Retinal pigment epithelial cell (primary cell): Measurements from ENCODE around the gene EFCAB11.

Source experiments
- DNase-seq: peaks from one replicate; pipeline ENCODE4 v3.0.0-alpha.2; 2010; ENCODE audit warnings: low read depth
- H3K4me3 ChIP-seq: 2 replicates; pipeline ENCODE4 v1.5.1; 2011; ENCODE audit warnings: mild to moderate bottlenecking, low read length, control low read depth, moderate library complexity
- CTCF ChIP-seq: conservative IDR thresholded peaks from 2 replicates; pipeline ENCODE4 v1.5.1; 2011; ENCODE audit warnings: low read depth, low read length, control low read depth, inconsistent platforms

The EFCAB11 gene

GRCh38 chr14:89801136-89801535, 153.4 kb downstream of the EFCAB11 start:
- no peak overlapping the region for H3K4me3 ChIP-seq
- no peak for DNase-seq
- no peak for TF ChIP-seq CTCF

- DNase-seq, result no peak
- no peak for TF ChIP-seq CTCF
- H3K4me3 ChIP-seq, result no peak overlapping the region
Observed at GRCh38 chr14:89798212-89798773, 156.2 kb downstream of the EFCAB11 start.

- no peak for TF ChIP-seq CTCF
- no peak overlapping the region for H3K4me3 ChIP-seq
- no peak for DNase-seq
Observed at GRCh38 chr14:89797148-89797547, 157.4 kb downstream of the EFCAB11 start.

- TF ChIP-seq CTCF, result no peak
- DNase-seq, result no peak
- H3K4me3 ChIP-seq, result no peak overlapping the region
Observed at GRCh38 chr14:89794096-89794495, 160.4 kb downstream of the EFCAB11 start.

- no peak for TF ChIP-seq CTCF
- DNase-seq, result no peak
- H3K4me3 ChIP-seq, result no peak overlapping the region
Observed at GRCh38 chr14:89793367-89793716, 161.2 kb downstream of the EFCAB11 start.

- no peak overlapping the region for H3K4me3 ChIP-seq
- TF ChIP-seq CTCF, result no peak
- no peak for DNase-seq
Observed at GRCh38 chr14:89792489-89793366, 161.8 kb downstream of the EFCAB11 start.

- no peak overlapping the region for H3K4me3 ChIP-seq
- no peak for TF ChIP-seq CTCF
- DNase-seq, result no peak
Observed at GRCh38 chr14:89787525-89787924, 167.0 kb downstream of the EFCAB11 start.
